ENCODE measurements around the gene SHBG.
A peak's percentile ranks its signal among the peaks of the same experiment; 100 is the strongest.
"Not testable (repeated sequence)": the region's sequence is repeated elsewhere in the genome, so short reads cannot be mapped to it uniquely, and the experiment has no call there.

The SHBG gene

GRCh38 chr17:7634384-7634783 lies 4.4 kb downstream of the SHBG start:
- no peaks in the 10 kb centered on the region for H3K36me3 ChIP-seq (ENCODE audit: insufficient read depth, low read length)
- no peaks in the 10 kb centered on the region for H3K27me3 ChIP-seq (ENCODE audit: insufficient read depth, low read length)
- peak; percentile 38; the same call in 1 of the 2 replicates for TF ChIP-seq CTCF (IDR thresholded peaks at IDR 0.05; ENCODE audit: low read length)
- no peak for TF ChIP-seq EZH2 (IDR thresholded peaks at IDR 0.05; ENCODE audit: borderline replicate concordance, low read length)
- H3K9ac ChIP-seq (ENCODE audit: low read length): no peak overlapping the region
- no peak overlapping the region for H3K4me2 ChIP-seq (ENCODE audit: low read length)
- H2AFZ ChIP-seq (ENCODE audit: low read length): no peak overlapping the region
- no peak overlapping the region for H3K4me3 ChIP-seq (ENCODE audit: low read depth, low read length, poor library complexity, severe bottlenecking)
- no peaks in the 10 kb centered on the region for H3K79me2 ChIP-seq (ENCODE audit: insufficient read depth, low read length)
- no peaks in the 10 kb centered on the region for H3F3A ChIP-seq (ENCODE audit: insufficient read depth, low read length)
- no peak overlapping the region for H3K27ac ChIP-seq (ENCODE audit: low read depth, low read length, poor library complexity, severe bottlenecking)
- no peaks in the 10 kb centered on the region for H3K4me1 ChIP-seq (ENCODE audit: insufficient read depth, low read length, severe bottlenecking)
- no peaks in the 10 kb centered on the region for H3K9me3 ChIP-seq (ENCODE audit: low read length)
- H3K9me2 ChIP-seq (ENCODE audit: low read depth, low read length): no peaks in the 10 kb centered on the region
- H4K20me1 ChIP-seq (ENCODE audit: insufficient read depth, low read length): no peaks in the 10 kb centered on the region

GRCh38 chr17:7636163-7636562 lies 6.2 kb downstream of the SHBG start:
- H3K36me3 ChIP-seq (ENCODE audit: insufficient read depth, low read length): no peaks in the 10 kb centered on the region
- no peak overlapping the region for H3K4me2 ChIP-seq (ENCODE audit: low read length)
- no peaks in the 10 kb centered on the region for H3K4me1 ChIP-seq (ENCODE audit: insufficient read depth, low read length, severe bottlenecking)
- no peaks in the 10 kb centered on the region for H4K20me1 ChIP-seq (ENCODE audit: insufficient read depth, low read length)
- no peaks in the 10 kb centered on the region for H3F3A ChIP-seq (ENCODE audit: insufficient read depth, low read length)
- H3K9me3 ChIP-seq (ENCODE audit: low read length): no peaks in the 10 kb centered on the region
- H3K79me2 ChIP-seq (ENCODE audit: insufficient read depth, low read length): no peaks in the 10 kb centered on the region
- no peak overlapping the region for H3K27ac ChIP-seq (ENCODE audit: low read depth, low read length, poor library complexity, severe bottlenecking)
- H3K4me3 ChIP-seq (ENCODE audit: low read depth, low read length, poor library complexity, severe bottlenecking): no peak overlapping the region
- no peaks in the 10 kb centered on the region for H3K9me2 ChIP-seq (ENCODE audit: low read depth, low read length)
- no peaks in the 10 kb centered on the region for H3K27me3 ChIP-seq (ENCODE audit: insufficient read depth, low read length)
- TF ChIP-seq EZH2 (IDR thresholded peaks at IDR 0.05; ENCODE audit: borderline replicate concordance, low read length) (no peak), CTCF (IDR thresholded peaks at IDR 0.05; ENCODE audit: low read length) (no peak)
- H2AFZ ChIP-seq (ENCODE audit: low read length): no peak overlapping the region
- no peak overlapping the region for H3K9ac ChIP-seq (ENCODE audit: low read length)

- no peak for TF ChIP-seq CTCF (IDR thresholded peaks at IDR 0.05; ENCODE audit: low read length)
- no peak for TF ChIP-seq EZH2 (IDR thresholded peaks at IDR 0.05; ENCODE audit: borderline replicate concordance, low read length)
- H3K9ac ChIP-seq (ENCODE audit: low read length): no peak overlapping the region
- H3K4me3 ChIP-seq (ENCODE audit: low read depth, low read length, poor library complexity, severe bottlenecking): no peak overlapping the region
- H3F3A ChIP-seq (ENCODE audit: insufficient read depth, low read length): no peaks in the 10 kb centered on the region
- no peaks in the 10 kb centered on the region for H3K36me3 ChIP-seq (ENCODE audit: insufficient read depth, low read length)
- H3K9me2 ChIP-seq (ENCODE audit: low read depth, low read length): no peaks in the 10 kb centered on the region
- no peaks in the 10 kb centered on the region for H3K79me2 ChIP-seq (ENCODE audit: insufficient read depth, low read length)
- no peak overlapping the region for H2AFZ ChIP-seq (ENCODE audit: low read length)
- no peaks in the 10 kb centered on the region for H3K27me3 ChIP-seq (ENCODE audit: insufficient read depth, low read length)
- no peak overlapping the region for H3K27ac ChIP-seq (ENCODE audit: low read depth, low read length, poor library complexity, severe bottlenecking)
- no peaks in the 10 kb centered on the region for H3K9me3 ChIP-seq (ENCODE audit: low read length)
- no peaks in the 10 kb centered on the region for H3K4me1 ChIP-seq (ENCODE audit: insufficient read depth, low read length, severe bottlenecking)
- no peaks in the 10 kb centered on the region for H4K20me1 ChIP-seq (ENCODE audit: insufficient read depth, low read length)
- H3K4me2 ChIP-seq (ENCODE audit: low read length): no peak overlapping the region
Observed at GRCh38 chr17:7640783-7641182, 10.8 kb downstream of the SHBG start.

- not testable (repeated sequence) for H3K9me2 ChIP-seq (ENCODE audit: low read depth, low read length); H3K4me1 ChIP-seq (ENCODE audit: insufficient read depth, low read length, severe bottlenecking); H3K4me3 ChIP-seq (ENCODE audit: low read depth, low read length, poor library complexity, severe bottlenecking); H3K36me3 ChIP-seq (ENCODE audit: insufficient read depth, low read length); H3K9me3 ChIP-seq (ENCODE audit: low read length); H3K9ac ChIP-seq (ENCODE audit: low read length); H3K27me3 ChIP-seq (ENCODE audit: insufficient read depth, low read length); H3F3A ChIP-seq (ENCODE audit: insufficient read depth, low read length); H3K27ac ChIP-seq (ENCODE audit: low read depth, low read length, poor library complexity, severe bottlenecking); H3K4me2 ChIP-seq (ENCODE audit: low read length); H3K79me2 ChIP-seq (ENCODE audit: insufficient read depth, low read length); H2AFZ ChIP-seq (ENCODE audit: low read length); H4K20me1 ChIP-seq (ENCODE audit: insufficient read depth, low read length)
Observed at GRCh38 chr17:7641635-7642034, 11.7 kb downstream of the SHBG start.
